Calu3 (cell line): ENCODE data around the gene TLE3. TPM values are rescaled to one million over a fixed set of nuclear protein-coding genes. Genes with fewer than 3 reads are reported as not detected.

Experiments used
- BruUV-seq: library from RNA; stranded (reverse); fragments of 400-500 nt; replicated peaks from 2 replicates; lab custom pipeline; 2021; lab: Mats Ljungman, UMichigan
- CTCF ChIA-PET: fragments of 300-600 bp; sonication (Branson Sonifier 250); formaldehyde crosslinking; loops from one replicate; lab custom pipeline; 2022; ENCODE audit warnings: antibody characterized with exemption; lab: Charles Lee
- DNase-seq: peaks from one replicate; pipeline ENCODE4 v3.0.0; 2022
- H3K27ac Mint-ChIP-seq: one replicate; pipeline ENCODE4 v1.8.0; 2022; ENCODE audit warnings: mixed read lengths; ENCODE audit not compliant: unreplicated experiment
- H3K27me3 Mint-ChIP-seq: one replicate; pipeline ENCODE4 v1.8.0; 2022; ENCODE audit warnings: mixed read lengths; ENCODE audit not compliant: unreplicated experiment
- H3K36me3 Mint-ChIP-seq: one replicate; pipeline ENCODE4 v1.8.0; 2022; ENCODE audit warnings: mild to moderate bottlenecking, moderate library complexity, mixed read lengths; ENCODE audit not compliant: insufficient read depth, unreplicated experiment
- H3K4me1 Mint-ChIP-seq: one replicate; pipeline ENCODE4 v1.8.0; 2022; ENCODE audit warnings: mild to moderate bottlenecking, low read depth, mixed read lengths; ENCODE audit not compliant: unreplicated experiment
- H3K4me3 Mint-ChIP-seq: one replicate; pipeline ENCODE4 v1.8.0; 2022; ENCODE audit warnings: mild to moderate bottlenecking, low read depth, moderate library complexity, mixed read lengths; ENCODE audit not compliant: unreplicated experiment
- H3K9me3 Mint-ChIP-seq: one replicate; pipeline ENCODE4 v1.8.0; 2022; ENCODE audit warnings: low read depth, mixed read lengths; ENCODE audit not compliant: unreplicated experiment
- CTCF ChIP-seq: fragments of 200-600 bp; IDR thresholded peaks from one replicate; pipeline ENCODE4 v1.8.0; 2022; ENCODE audit warnings: antibody characterized with exemption; ENCODE audit not compliant: unreplicated experiment
- intact Hi-C: fragments of 100-400 bp; cut with micrococcal nuclease; formaldehyde crosslinking; loops from one replicate; pipeline ENCODE4 v1.10.0; 2022; ENCODE audit not compliant: unreplicated experiment
- total RNA-seq: library from RNA; stranded (reverse); gene quantifications from 2 replicates; pipeline ENCODE4 v1.2.3, GENCODE V29; 2022

Gene TLE3
- total RNA-seq, 1 experiment from 2014 or later = 54.8 TPM

DNA sequence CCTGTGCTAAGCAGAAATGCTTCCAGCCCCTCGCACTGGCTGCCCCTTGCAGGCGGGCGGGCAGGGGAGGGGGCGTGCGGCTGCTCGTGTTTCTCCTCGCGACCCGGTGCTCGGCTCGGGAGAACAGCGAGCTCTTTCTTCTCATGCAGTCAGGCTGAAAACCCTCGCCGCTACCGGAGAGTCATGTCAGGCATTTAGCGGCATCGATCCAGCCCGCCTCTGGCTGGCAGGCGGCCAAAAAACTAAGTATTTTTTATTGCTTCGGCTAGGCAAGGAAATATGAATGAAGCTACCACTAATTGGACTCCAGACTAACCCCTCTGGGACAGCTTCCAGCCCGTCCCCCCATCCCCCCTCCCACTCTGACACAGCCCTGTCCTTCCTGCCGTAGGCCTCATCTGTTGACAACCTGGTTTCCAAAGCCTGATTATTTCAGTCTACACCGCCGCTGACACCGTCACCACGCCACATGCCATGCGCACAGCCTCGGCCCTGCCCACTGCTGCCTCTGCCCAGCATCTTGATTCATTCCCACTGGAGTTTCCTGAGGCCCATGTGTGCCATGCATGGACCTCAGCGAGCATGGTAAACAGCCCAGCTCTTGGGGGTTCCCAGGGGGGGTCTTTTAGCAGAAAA is 35.3 kb downstream of the TLE3 start:
- TF ChIP-seq CTCF = no peak
- peaks cover 27% of the 10 kb centered on the region for H3K4me1 Mint-ChIP-seq
- peak overlapping the region; percentile 56 for H3K4me3 Mint-ChIP-seq
- intact Hi-C loops = loop anchor here (10.0 kb wide), 1 partner anchor 308 kb away; no protein-coding TSS in a partner anchor
- H3K9me3 Mint-ChIP-seq = no peaks in the 10 kb centered on the region
- BruUV-seq = no TSS peak
- peak; percentile 91 for DNase-seq
- CTCF ChIA-PET = interaction anchor here (0.5 to 2.0 kb wide), 10 partner anchors 9 to 584 kb away, joined by 3 to 8 read pairs (median 3); partner anchors contain the start of gene TLE3
- peaks cover 26% of the 10 kb centered on the region for H3K36me3 Mint-ChIP-seq
- H3K27ac Mint-ChIP-seq = peak overlapping the region; percentile 23
- H3K27me3 Mint-ChIP-seq = no peaks in the 10 kb centered on the region

DNA sequence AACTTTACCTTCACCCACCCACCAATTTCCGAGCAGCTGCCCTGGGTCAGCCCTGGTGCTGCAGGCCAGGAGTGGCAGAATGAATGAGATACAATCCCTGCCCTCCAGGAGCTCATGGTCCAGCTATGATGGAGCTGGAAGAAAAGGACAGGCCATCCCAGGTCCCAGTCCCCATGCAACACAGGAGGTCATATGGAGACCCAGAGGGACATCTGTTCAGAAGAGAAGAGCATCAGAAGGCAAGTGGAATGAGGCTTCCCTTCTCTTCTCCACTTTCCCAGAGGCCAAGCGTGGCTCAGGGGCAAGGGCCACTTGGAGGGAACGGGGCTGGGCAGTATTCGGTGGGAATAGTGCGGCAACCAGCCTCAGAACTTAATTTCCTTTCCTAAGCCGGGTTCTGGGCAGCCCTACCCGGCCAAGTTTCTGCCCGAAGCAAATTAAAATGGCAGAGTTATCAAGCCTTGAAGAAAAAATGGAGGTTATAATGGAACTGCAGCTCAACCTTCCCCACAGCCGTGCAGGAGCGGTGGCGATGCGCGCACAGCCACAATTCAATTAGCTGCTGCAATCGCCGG is 35.9 kb downstream of the TLE3 start:
- Mint-ChIP-seq H3K9me3 (no peaks in the 10 kb centered on the region), H3K36me3 (peaks cover 28% of the 10 kb centered on the region), H3K4me3 (peak overlapping the region; percentile 56), H3K4me1 (peaks cover 27% of the 10 kb centered on the region), H3K27me3 (no peaks in the 10 kb centered on the region), H3K27ac (peak overlapping the region; percentile 23)
- CTCF ChIA-PET = interaction anchor here (0.5 to 2.0 kb wide), 10 partner anchors 8 to 583 kb away, joined by 3 to 8 read pairs (median 3); partner anchors contain the start of gene TLE3
- intact Hi-C loops = loop anchor here (10.0 kb wide), 1 partner anchor 307 kb away; no protein-coding TSS in a partner anchor
- no TSS peak for BruUV-seq
- TF ChIP-seq CTCF = no peak
- no peak for DNase-seq

DNA sequence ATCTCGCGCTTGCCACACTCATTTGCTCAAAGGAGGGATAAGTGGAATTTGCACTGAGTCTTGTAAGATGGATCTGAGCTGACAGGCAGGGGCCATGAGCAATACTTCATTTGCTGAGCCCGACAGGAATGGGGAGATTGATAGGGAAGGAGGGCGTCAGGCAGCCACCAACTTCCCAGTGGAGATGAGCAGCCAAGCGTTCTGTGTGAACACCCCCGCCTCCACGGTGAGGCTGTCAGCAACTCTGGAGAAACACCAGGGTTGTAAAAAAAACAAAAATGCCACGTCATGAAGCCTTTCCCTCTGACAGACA is 36.8 kb downstream of the TLE3 start:
- Mint-ChIP-seq H3K27me3 (no peaks in the 10 kb centered on the region), H3K36me3 (peaks cover 33% of the 10 kb centered on the region), H3K4me1 (peaks cover 27% of the 10 kb centered on the region), H3K9me3 (no peaks in the 10 kb centered on the region), H3K27ac (no peak overlapping the region), H3K4me3 (no peak overlapping the region)
- intact Hi-C loops = loop anchor here (10.0 kb wide), 1 partner anchor 306 kb away; no protein-coding TSS in a partner anchor
- CTCF ChIA-PET = interaction anchor here (0.6 to 2.0 kb wide), 4 partner anchors 16 to 232 kb away, joined by 3 to 8 read pairs (median 6); partner anchors contain the start of gene TLE3
- TF ChIP-seq CTCF = no peak
- no peak for DNase-seq
- BruUV-seq = no TSS peak

- CTCF ChIA-PET = interaction anchor here (0.7 to 2.0 kb wide), 2 partner anchors 38 to 41 kb away, joined by 3 to 8 read pairs; partner anchors contain the start of gene TLE3
Observed at GRCh38 chr15:70060214-70060992, 37.3 kb downstream of the TLE3 start.

More at GRCh38 chr15:70060214-70060992, 37.3 kb downstream of the TLE3 start:
- Mint-ChIP-seq H3K9me3 (no peaks in the 10 kb centered on the region), H3K4me1 (peaks cover 24% of the 10 kb centered on the region), H3K4me3 (no peak overlapping the region), H3K27me3 (no peaks in the 10 kb centered on the region), H3K27ac (no peak overlapping the region), H3K36me3 (peaks cover 36% of the 10 kb centered on the region)
- no peak for DNase-seq
- BruUV-seq = no TSS peak
- TF ChIP-seq CTCF = no peak
- intact Hi-C loops = loop anchor here (10.0 kb wide), 1 partner anchor 306 kb away; no protein-coding TSS in a partner anchor
